GM10266 (cell line): Measurements from ENCODE around the gene DNAH12.
"Not testable (repeated sequence)": the region's sequence is repeated elsewhere in the genome, so short reads cannot be mapped to it uniquely, and the experiment has no call there.

Experiments
- DNase-seq: peaks from one replicate; pipeline ENCODE4 v3.0.0; 2012; ENCODE audit errors: extremely low spot score
- TF ChIP-seq, protein P1 (sequence below): IDR thresholded peaks from 2 replicates; pipeline ENCODE4 v1.5.1; 2012; ENCODE audit warnings: mild to moderate bottlenecking, low read depth; ENCODE audit not compliant: control insufficient read depth, insufficient read depth; ENCODE audit errors: missing control alignments

The DNAH12 gene

DNA sequence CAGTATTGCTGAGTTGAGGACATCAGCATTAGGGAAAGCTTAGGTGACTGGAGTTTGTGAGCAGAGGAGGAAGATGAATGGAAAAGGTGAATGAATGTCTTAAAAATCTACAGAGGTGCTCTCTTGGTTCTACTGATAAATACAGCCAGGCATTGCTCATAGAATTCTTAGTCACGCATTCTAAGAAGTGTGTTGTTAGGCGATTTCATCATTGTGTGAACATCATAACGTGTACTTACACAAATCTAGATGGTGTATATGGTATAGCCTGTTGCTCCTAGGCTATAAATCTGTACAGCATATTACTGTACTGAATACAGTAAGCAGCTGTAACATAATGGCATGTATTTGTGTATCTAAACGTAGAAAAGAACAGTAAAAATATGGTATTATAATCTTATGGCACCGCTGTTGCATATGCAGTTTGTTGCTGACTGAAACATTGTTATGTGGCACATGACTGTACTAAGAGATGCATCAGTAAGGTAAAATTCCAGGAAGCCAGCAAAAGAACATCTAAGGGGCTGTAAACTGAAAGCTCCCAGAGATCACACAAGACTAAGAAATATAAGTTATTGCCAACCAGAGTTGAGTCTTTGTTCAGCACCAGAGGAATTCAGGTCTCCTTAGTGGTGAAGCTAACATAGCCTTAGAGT is 208.7 kb downstream of the DNAH12 start:
- TF ChIP-seq, protein P1, sequence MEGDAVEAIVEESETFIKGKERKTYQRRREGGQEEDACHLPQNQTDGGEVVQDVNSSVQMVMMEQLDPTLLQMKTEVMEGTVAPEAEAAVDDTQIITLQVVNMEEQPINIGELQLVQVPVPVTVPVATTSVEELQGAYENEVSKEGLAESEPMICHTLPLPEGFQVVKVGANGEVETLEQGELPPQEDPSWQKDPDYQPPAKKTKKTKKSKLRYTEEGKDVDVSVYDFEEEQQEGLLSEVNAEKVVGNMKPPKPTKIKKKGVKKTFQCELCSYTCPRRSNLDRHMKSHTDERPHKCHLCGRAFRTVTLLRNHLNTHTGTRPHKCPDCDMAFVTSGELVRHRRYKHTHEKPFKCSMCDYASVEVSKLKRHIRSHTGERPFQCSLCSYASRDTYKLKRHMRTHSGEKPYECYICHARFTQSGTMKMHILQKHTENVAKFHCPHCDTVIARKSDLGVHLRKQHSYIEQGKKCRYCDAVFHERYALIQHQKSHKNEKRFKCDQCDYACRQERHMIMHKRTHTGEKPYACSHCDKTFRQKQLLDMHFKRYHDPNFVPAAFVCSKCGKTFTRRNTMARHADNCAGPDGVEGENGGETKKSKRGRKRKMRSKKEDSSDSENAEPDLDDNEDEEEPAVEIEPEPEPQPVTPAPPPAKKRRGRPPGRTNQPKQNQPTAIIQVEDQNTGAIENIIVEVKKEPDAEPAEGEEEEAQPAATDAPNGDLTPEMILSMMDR: no peak
- DNase-seq: no peak

DNA sequence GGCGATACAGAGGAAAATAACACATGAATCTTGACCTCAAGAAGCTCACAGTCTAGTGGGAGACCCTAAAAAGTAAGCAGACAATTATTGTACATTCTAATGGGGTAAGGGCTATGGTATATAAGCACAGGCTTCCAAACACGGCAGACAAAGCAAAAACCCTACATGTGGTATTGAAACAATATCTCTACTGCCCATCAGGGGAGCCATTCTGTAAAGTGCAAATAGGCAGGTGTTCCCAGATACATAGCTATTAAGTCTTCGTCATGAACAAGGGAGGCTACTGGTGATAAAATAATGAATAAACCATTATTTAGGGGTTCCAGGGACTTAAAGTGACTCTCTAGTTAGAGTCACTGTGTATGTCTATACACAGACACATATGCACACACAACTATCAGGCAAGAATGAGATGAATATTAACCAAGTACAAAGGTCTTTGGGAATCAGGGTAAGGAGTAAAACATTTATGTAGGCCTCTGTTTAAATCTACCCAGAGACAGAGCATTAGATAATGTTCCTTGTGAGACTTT is 213.0 kb downstream of the DNAH12 start:
- TF ChIP-seq, protein P1: no peak
- DNase-seq: no peak

DNA sequence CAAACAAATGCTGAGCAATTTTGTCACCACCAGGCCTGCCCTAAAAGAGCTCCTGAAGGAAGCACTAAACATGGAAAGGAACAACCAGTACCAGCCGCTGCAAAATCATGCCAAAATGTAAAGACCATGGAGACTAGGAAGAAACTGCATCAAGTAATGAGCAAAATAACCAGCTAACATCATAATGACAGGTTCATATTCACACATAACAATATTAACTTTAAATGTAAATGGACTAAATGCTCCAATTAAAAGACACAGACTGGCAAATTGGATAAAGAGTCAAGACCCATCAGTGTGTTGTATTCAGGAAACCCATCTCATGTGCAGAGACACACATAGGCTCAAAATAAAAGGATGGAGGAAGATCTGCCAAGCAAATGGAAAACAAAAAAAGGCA is 217.6 kb downstream of the DNAH12 start:
- not testable (repeated sequence) for DNase-seq

DNA sequence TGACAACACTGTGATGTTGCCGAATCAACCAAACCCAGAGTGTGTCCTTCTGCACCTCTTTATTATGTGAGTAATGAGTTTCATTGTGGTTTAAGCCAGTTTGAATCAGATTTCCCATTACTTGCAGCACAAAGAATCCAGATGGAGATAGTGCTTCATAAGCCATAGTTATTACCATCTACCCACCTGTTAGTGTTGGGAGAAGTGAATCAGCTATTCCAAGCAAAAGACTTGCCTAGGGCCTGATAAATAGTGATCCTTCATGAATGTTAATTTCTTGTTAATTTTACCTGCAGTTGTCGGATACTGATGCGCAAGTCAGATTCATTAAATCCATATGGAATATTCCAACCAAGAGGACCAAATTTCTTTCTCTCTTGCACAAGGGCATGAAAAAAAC is 229.9 kb downstream of the DNAH12 start:
- TF ChIP-seq, protein P1: no peak
- no peak for DNase-seq

DNA sequence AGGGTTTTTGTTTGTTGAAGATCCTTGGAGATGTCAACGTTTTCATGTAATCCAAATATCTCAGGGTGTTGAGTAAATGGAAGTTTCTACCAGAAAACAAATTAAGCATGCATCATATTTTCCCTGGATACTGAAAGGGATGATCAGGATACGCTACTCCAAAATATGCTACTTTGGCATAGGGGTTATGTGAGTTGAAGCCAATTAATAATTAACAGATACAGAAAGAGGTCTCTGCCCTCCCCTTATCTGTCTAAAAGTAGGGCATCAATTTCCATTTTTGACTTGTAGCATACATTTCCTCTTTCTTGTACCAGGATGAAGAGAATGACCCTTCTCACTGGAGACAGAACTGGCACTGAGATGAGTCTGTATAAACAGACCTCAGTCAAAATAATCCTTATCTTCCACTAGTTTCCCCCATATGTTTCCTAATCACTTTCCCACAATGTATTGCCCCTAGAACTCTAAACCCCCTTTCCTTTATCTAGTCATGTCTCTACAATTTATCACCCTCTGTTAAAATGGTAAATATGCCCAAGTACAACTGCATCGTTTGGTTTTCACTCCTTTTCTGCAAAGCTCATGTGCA is 234.3 kb downstream of the DNAH12 start:
- DNase-seq: no peak
- TF ChIP-seq, protein P1: no peak

DNA sequence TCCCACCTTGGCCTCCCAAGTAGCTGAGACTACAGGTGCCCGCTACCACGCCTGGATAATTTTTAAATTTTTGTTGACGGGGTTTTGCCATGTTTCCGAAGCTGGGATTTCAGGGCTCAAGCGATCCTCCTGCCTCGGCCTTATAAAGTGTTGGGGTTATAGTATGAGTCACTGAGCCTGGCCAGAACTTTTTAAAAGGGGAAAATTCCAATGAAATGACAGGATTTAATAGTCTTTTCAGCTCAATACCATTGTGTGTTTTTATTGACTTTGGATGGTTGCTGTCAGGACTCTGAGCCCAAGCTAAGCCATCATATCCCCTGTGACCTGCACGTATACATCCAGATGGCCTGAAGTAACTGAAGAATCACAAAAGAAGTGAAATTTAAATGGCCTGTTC is 240.6 kb downstream of the DNAH12 start:
- not testable (repeated sequence) for DNase-seq

DNA sequence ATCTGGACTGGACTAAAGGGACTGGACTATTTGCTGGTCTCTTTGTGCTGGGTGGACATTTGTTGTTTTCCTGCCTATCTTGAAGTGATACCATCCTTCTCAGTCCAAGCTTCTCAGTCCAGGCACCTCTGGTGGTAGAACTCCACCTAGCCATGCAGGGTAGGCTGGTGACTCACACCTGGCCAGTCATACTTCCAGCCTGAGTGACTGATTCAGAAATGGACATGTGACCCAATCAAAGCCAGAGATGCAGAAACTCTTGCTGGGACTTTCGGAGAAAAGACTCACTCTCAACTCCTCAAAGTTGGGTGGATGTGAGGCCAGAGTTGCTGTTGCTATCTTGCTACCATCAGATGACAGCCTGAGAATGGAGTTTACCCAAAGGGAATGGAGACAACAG is 246.1 kb downstream of the DNAH12 start:
- DNase-seq: no peak
- TF ChIP-seq, protein P1: no peak

DNA sequence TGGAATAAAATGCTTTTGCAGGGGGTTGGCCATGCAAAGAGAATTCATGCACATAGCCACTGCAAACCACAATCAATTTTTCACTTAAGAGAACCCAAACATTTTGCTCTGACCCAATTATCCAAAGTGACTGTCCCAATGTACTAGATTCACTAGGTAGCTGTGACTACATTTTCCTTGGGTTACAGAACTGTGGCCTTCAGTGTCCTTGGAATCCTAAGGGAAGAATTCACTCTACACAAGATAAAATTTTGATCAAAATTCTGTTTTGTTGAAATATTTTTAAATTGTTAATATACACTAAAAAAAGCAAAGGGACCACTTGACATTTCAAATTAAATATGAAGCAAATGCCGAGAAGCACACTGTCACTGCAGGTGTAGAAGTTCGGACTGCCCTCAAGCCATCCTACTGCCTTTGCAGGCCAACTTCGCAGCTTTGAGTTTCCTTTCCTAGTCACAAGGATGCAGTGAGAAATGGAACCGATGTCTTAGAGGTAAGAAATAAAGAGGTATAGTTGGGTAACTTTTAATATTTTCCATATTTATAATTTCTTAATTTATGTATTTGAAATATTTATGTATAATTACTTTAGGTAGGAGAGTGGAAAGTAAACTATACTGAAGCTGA is 251.1 kb downstream of the DNAH12 start:
- no peak for DNase-seq
- TF ChIP-seq, protein P1: no peak
